HepG2 (cell line): ENCODE results near the gene DGKD. TPM values are rescaled to one million over a fixed set of nuclear protein-coding genes. Genes with fewer than 3 reads are reported as not detected.

Experiments used
- ARNTL ChIP-seq: sonication (generic); formaldehyde crosslinking; IDR thresholded peaks from 2 replicates; pipeline ENCODE4 v1.4.0; 2020; ENCODE audit warnings: mild to moderate bottlenecking, missing genetic modification reagents
- ATF7-NPFF ChIP-seq: sonication (generic); formaldehyde crosslinking; IDR thresholded peaks from 2 replicates; pipeline ENCODE4 v1.8.1; 2023; ENCODE audit warnings: mild to moderate bottlenecking, low read depth, missing genetic modification reagents, moderate library complexity
- FOXA3 ChIP-seq: IDR thresholded peaks from 2 replicates; pipeline ENCODE4 v1.6.1; 2016; ENCODE audit warnings: missing genetic modification reagents, missing compliant biosample characterization
- FOXM1 ChIP-seq: sonication (generic); formaldehyde crosslinking; IDR thresholded peaks from 2 replicates; pipeline ENCODE4 v1.5.0; 2020; ENCODE audit warnings: missing genetic modification reagents
- HOXA5 ChIP-seq: sonication (generic); formaldehyde crosslinking; IDR thresholded peaks from 2 replicates; pipeline ENCODE4 v1.4.0; 2020; ENCODE audit warnings: missing genetic modification reagents
- NRL ChIP-seq: sonication (generic); formaldehyde crosslinking; IDR thresholded peaks from 2 replicates; pipeline ENCODE4 v1.5.0; 2020; ENCODE audit warnings: missing genetic modification reagents, mild to moderate bottlenecking, moderate library complexity, borderline replicate concordance
- SMARCC2 ChIP-seq: fragments of 450-650 bp; IDR thresholded peaks from 2 replicates; pipeline ENCODE4 v1.6.1; 2017; ENCODE audit warnings: antibody characterized with exemption, mild to moderate bottlenecking
- TCF7L2 ChIP-seq: IDR thresholded peaks from 2 replicates; pipeline ENCODE4 v1.6.1; 2011; ENCODE audit warnings: mild to moderate bottlenecking, low read depth, low read length, moderate library complexity
- ZNF556 ChIP-seq: sonication (generic); formaldehyde crosslinking; IDR thresholded peaks from 2 replicates; pipeline ENCODE4 v1.4.0; 2020; ENCODE audit warnings: mild to moderate bottlenecking, missing genetic modification reagents, borderline replicate concordance
- ZNF773 ChIP-seq: sonication (generic); formaldehyde crosslinking; IDR thresholded peaks from 2 replicates; pipeline ENCODE4 v1.4.0; 2020; ENCODE audit warnings: missing genetic modification reagents, borderline replicate concordance
- polyA plus RNA-seq, 8 experiments: library from polyadenylated mRNA; depleted of rRNA in 3 of 8; stranded (reverse) in 7 of 8; unstranded in 1 of 8; fragments of >200 nt; fragmentation: Illumina TruSeq in 4 of 8; extraction: Trizol in 4 of 8; gene quantifications; 2 replicates each; pipeline versions ENCODE4 v1.2.1 to v1.2.3, GENCODE V29; 2011 to 2016; ENCODE audit warnings: low read depth in 4 of 8, missing spikeins in 1 of 8, mixed read lengths in 1 of 8; ENCODE audit not compliant: insufficient read depth in 1 of 8
- total RNA-seq, 5 experiments: library from RNA; depleted of rRNA; stranded (reverse); fragments of >200 nt; fragmentation: Illumina TruSeq; extraction: Trizol; gene quantifications; 2 replicates each; pipeline ENCODE4 v1.2.3, GENCODE V29; 2016; ENCODE audit warnings: low read depth in 1 of 5
- TF ChIP-seq, protein P1 (sequence below): IDR thresholded peaks from 2 replicates; pipeline ENCODE4 v1.6.1; 2012; ENCODE audit warnings: low read depth, low read length, improper control_type of control experiment
- TF ChIP-seq, protein P2 (sequence below): sonication (generic); formaldehyde crosslinking; IDR thresholded peaks from 2 replicates; pipeline ENCODE4 v1.4.0; 2020; ENCODE audit warnings: missing genetic modification reagents
- TF ChIP-seq, protein P3 (sequence below): sonication (generic); formaldehyde crosslinking; IDR thresholded peaks from 2 replicates; pipeline ENCODE4 v1.4.0; 2020; ENCODE audit warnings: mild to moderate bottlenecking, missing genetic modification reagents
- TF ChIP-seq, protein P4 (sequence below): sonication (generic); formaldehyde crosslinking; conservative IDR thresholded peaks from 2 replicates; pipeline ENCODE4 v1.8.0; 2022; ENCODE audit warnings: mild to moderate bottlenecking, moderate library complexity, missing genetic modification reagents
- TF ChIP-seq, protein P5 (sequence below): sonication (generic); formaldehyde crosslinking; IDR thresholded peaks from 2 replicates; pipeline ENCODE4 v1.8.0; 2023; ENCODE audit warnings: mild to moderate bottlenecking, missing genetic modification reagents

The DGKD gene
- total and polyA plus RNA-seq, 2 of the 13 experiments (the other 11 are each of a cell fraction or from before 2014, with no cell fraction given) = 24.5 to 33.2 TPM

DNA sequence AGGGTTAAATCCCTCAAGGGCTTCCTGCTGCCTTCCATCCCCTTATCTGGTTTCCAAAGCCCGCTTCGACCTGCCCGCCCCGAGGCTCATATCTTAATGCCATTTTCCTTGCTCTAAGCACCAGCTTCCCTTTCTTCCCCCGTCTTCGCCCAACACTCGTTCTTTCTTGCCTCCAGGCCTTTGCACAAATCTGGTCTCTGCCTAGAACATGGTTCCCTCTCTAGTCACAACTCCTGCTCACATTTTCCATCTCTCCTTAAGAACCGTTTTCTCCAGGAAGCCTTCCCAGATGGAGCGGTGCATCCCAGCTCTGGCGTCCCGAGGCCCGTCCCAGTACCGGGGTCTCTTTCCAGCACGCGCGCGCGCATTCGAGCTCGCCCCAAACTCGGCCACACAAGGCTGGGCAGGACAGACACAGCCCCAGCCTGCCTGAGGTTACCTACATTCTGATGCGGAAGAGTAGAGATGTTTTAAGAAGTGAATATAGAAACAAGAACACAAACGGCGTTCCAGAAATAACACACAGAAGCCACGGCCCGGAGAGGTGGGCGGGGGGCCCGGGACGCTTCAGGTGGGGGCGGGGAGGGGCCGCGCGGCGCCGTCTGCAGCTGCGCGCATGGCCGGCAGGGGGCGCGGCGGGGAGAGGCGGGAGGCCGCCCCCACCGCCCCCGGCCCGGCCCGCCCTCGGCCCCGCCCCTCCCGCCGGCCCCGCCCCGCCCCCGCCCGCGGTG lies at the start of gene DGKD (continued):
- TF ChIP-seq ATF7-NPFF (no peak), SMARCC2 (no peak), ARNTL (peak; percentile 36; the same call in 1 of the 2 replicates), ZNF773 (no peak), NRL (peak; percentile 78), ZNF556 (CRISPR knock-in tag) (no peak), FOXA3 (CRISPR knock-in tag) (0 out of 2 replicates have a peak, but pooled peaks have one; percentile 6), FOXM1 (CRISPR knock-in tag) (no peak), HOXA5 (CRISPR knock-in tag) (peak; percentile 36; the same call in 1 of the 2 replicates), TCF7L2 (0 out of 2 replicates have a peak, but pooled peaks have one; percentile 1)
- TF ChIP-seq, protein P1, sequence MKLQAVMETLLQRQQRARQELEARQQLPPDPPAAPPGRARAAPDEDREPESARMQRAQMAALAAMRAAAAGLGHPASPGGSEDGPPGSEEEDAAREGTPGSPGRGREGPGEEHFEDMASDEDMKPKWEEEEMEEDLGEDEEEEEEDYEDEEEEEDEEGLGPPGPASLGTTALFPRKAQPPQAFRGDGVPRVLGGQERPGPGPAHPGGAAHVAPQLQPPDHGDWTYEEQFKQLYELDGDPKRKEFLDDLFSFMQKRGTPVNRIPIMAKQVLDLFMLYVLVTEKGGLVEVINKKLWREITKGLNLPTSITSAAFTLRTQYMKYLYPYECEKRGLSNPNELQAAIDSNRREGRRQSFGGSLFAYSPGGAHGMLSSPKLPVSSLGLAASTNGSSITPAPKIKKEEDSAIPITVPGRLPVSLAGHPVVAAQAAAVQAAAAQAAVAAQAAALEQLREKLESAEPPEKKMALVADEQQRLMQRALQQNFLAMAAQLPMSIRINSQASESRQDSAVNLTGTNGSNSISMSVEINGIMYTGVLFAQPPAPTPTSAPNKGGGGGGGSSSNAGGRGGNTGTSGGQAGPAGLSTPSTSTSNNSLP = no peak
- TF ChIP-seq, protein P2, sequence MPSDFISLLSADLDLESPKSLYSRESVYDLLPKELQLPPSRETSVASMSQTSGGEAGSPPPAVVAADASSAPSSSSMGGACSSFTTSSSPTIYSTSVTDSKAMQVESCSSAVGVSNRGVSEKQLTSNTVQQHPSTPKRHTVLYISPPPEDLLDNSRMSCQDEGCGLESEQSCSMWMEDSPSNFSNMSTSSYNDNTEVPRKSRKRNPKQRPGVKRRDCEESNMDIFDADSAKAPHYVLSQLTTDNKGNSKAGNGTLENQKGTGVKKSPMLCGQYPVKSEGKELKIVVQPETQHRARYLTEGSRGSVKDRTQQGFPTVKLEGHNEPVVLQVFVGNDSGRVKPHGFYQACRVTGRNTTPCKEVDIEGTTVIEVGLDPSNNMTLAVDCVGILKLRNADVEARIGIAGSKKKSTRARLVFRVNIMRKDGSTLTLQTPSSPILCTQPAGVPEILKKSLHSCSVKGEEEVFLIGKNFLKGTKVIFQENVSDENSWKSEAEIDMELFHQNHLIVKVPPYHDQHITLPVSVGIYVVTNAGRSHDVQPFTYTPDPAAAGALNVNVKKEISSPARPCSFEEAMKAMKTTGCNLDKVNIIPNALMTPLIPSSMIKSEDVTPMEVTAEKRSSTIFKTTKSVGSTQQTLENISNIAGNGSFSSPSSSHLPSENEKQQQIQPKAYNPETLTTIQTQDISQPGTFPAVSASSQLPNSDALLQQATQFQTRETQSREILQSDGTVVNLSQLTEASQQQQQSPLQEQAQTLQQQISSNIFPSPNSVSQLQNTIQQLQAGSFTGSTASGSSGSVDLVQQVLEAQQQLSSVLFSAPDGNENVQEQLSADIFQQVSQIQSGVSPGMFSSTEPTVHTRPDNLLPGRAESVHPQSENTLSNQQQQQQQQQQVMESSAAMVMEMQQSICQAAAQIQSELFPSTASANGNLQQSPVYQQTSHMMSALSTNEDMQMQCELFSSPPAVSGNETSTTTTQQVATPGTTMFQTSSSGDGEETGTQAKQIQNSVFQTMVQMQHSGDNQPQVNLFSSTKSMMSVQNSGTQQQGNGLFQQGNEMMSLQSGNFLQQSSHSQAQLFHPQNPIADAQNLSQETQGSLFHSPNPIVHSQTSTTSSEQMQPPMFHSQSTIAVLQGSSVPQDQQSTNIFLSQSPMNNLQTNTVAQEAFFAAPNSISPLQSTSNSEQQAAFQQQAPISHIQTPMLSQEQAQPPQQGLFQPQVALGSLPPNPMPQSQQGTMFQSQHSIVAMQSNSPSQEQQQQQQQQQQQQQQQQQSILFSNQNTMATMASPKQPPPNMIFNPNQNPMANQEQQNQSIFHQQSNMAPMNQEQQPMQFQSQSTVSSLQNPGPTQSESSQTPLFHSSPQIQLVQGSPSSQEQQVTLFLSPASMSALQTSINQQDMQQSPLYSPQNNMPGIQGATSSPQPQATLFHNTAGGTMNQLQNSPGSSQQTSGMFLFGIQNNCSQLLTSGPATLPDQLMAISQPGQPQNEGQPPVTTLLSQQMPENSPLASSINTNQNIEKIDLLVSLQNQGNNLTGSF (CRISPR knock-in tag) = no peak
- TF ChIP-seq, protein P3, sequence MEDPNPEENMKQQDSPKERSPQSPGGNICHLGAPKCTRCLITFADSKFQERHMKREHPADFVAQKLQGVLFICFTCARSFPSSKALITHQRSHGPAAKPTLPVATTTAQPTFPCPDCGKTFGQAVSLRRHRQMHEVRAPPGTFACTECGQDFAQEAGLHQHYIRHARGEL (CRISPR knock-in tag) = 0 out of 2 replicates have a peak, but pooled peaks have one; percentile 89
- TF ChIP-seq, protein P4, sequence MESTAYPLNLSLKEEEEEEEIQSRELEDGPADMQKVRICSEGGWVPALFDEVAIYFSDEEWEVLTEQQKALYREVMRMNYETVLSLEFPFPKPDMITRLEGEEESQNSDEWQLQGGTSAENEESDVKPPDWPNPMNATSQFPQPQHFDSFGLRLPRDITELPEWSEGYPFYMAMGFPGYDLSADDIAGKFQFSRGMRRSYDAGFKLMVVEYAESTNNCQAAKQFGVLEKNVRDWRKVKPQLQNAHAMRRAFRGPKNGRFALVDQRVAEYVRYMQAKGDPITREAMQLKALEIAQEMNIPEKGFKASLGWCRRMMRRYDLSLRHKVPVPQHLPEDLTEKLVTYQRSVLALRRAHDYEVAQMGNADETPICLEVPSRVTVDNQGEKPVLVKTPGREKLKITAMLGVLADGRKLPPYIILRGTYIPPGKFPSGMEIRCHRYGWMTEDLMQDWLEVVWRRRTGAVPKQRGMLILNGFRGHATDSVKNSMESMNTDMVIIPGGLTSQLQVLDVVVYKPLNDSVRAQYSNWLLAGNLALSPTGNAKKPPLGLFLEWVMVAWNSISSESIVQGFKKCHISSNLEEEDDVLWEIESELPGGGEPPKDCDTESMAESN (CRISPR knock-in tag) = peak; percentile 84
- TF ChIP-seq, protein P5, sequence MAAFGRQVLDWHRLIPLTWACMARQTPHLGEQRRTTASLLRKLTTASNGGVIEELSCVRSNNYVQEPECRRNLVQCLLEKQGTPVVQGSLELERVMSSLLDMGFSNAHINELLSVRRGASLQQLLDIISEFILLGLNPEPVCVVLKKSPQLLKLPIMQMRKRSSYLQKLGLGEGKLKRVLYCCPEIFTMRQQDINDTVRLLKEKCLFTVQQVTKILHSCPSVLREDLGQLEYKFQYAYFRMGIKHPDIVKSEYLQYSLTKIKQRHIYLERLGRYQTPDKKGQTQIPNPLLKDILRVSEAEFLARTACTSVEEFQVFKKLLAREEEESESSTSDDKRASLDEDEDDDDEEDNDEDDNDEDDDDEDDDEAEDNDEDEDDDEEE (CRISPR knock-in tag) = peak; percentile 57; the same call in 1 of the 2 replicates
